GM21381 (cell line): ENCODE data around the gene TIMP3.
"Not testable (repeated sequence)": the region's sequence is repeated elsewhere in the genome, so short reads cannot be mapped to it uniquely, and the experiment has no call there.

Experiments used
- ATAC-seq: cut with Tn5 transposase; IDR thresholded peaks from one replicate; pipeline ENCODE4 v1.9.1; 2021; ENCODE audit warnings: mild to moderate bottlenecking, moderate library complexity; ENCODE audit not compliant: unreplicated experiment

TIMP3 gene

DNA sequence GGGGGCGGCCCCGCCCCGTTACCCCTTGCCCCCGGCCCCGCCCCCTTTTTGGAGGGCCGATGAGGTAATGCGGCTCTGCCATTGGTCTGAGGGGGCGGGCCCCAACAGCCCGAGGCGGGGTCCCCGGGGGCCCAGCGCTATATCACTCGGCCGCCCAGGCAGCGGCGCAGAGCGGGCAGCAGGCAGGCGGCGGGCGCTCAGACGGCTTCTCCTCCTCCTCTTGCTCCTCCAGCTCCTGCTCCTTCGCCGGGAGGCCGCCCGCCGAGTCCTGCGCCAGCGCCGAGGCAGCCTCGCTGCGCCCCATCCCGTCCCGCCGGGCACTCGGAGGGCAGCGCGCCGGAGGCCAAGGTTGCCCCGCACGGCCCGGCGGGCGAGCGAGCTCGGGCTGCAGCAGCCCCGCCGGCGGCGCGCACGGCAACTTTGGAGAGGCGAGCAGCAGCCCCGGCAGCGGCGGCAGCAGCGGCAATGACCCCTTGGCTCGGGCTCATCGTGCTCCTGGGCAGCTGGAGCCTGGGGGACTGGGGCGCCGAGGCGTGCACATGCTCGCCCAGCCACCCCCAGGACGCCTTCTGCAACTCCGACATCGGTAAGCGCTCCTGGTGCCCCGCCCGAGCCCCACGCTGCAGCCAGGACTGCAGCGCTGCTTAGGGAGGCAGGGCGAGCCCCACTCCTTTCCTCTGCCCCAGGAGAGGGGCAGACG is at the start of gene TIMP3:
TSS of gene TIMP3 (plus strand) at position 169 of the 700 bp plus-strand sequence. CDS start at position 466, 297 bp downstream.
- no peak for ATAC-seq

- ATAC-seq, result no peak
These were observed 49.2 kb upstream of the TIMP3 start for GRCh38 chr22:32752326-32752725.

GRCh38 chr22:32752816-32753520 is 48.5 kb upstream of the TIMP3 start:
- ATAC-seq, result no peak

DNA sequence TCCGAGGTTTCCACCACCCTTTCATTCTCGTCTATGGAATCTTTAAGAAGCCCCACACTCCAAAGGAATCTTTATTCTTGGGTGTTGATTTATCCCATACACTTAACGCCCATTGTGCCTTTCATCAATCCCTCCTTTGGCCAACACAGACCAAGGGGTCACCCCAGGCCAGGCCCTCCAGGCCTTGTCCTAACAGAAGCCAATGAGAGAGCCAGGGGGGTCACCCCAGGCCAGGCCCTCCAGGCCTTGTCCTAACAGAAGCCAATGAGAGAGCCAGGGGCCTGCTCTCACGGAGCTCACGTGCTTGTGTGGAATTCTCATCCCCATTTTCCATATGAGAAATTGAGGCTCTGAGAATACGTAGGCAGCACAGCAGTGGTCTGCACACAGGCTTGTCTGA is 47.9 kb upstream of the TIMP3 start:
- no peak for ATAC-seq

DNA sequence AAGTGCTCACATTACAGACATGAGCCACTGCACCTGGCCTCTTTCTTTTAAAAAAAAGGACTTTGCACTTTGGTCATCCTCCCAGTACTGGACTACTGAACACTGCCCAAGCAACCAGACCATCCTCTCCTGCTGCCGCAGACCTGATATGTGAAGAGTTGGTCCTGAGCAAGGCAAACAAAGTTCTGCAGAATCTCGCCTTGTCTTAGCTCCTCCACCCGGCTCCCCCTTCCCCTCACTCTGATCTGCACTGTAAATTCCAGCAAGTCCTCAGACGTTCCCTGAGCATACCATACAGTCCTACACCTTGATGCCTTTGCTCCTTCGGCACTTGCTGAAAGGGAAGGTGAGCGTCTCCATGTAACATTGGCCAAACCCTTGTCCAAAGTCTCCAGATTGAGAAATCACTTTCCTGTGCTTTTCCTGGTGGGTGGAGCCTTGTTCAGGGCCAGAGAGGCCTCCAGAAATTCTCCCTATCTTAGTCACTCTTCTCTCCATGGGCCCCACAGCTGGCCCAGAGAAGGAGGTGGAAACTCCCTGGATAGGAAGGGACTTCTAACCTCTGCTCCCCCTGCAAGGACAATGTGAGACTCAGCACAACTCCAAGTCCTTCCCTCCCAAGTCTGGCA is 47.0 kb upstream of the TIMP3 start:
- ATAC-seq, result no peak

DNA sequence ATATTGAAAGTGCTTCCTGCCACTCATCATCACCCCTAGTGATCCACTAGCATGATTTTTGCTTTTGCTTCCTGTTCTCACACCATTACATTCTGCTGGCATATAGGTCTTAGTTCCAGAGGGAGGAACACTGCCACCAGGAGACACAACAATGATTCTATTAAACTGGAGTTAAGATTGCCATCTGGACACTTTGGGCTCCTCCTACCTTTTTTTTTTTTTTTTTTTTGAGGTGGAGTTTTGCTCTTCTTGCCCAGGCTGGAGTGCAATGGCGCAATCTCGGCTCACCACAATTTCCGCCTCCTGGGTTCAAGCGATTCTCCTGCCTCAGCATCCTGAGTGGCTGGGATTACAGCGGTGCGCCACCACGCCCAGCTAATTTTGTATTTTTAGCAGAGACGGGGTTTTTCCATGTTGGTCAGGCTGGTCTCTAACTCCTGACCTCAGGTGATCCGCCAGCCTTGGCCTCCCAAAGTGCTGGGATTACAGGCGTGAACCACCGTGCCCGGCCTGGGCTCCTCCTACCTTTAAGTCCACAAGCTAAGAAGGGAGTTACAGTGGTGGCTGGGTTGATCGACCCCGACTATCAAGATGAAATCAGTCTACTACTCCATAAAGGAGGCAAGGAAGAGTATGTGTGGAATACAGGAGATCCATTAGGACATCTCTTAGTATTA is 44.3 kb upstream of the TIMP3 start:
- not testable (repeated sequence) for ATAC-seq

DNA sequence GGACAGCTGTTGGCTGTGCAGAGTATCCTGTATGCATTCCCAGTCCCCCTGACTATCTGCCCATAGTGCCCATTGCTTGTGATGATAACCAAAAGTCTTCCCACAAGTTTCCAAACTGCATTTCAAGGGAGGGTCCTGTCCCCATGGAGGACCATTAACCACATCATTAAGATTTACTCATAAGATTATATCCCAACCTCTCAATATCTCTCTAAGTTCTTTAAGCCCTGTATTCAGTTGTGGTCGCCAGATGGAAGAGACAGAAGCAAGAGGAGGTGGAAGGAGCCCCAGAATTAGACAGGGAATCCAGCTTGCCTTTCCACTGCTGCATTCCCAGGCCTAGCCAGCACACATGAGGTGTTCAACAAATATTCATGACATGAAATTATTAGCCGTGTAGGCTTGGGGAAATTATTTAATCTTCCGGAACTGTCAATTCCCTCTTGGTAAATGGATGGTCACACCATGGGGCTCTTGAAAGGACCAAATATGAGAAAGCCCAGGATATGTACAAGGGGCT is 42.6 kb upstream of the TIMP3 start:
- ATAC-seq, result no peak

DNA sequence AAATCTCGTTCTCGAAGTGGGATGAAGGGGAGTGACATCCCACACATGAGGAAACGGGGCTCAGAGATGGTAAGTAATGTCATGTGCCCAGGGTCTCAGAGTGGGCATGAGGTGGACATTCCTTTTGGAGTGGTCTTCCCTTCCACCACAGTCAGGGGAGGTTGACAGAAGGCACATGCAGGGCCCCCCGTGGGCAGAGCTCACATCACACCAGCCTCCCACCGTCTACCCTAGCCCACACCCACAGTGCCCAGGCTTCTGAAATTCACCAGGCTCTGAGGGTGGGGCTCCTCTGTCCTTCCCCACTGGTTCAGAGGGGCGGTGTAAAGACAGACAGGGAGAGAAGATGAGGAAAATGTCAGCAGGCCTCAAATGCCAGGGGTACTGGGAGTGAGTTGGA is 41.1 kb upstream of the TIMP3 start:
- ATAC-seq, result no peak

DNA sequence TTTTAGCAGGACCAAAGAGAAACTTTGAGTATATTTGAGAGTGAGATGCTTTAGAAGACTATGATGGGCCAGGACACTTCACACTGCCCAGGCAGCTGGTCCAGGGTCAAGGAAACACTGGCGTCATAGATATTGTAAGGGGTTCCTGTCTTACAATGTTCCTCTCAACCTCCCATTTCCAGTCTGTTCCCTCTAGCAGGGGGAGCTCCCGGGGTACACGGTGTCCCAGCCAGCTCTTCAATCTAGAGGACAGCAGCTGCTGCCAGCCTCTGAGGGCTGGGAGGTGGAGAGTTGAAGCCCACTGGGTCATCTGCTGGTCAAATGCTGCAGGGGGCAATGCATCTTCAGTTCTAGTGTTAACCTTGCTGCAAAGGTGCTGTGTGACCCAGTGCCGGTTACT is 40.7 kb upstream of the TIMP3 start:
- no peak for ATAC-seq

DNA sequence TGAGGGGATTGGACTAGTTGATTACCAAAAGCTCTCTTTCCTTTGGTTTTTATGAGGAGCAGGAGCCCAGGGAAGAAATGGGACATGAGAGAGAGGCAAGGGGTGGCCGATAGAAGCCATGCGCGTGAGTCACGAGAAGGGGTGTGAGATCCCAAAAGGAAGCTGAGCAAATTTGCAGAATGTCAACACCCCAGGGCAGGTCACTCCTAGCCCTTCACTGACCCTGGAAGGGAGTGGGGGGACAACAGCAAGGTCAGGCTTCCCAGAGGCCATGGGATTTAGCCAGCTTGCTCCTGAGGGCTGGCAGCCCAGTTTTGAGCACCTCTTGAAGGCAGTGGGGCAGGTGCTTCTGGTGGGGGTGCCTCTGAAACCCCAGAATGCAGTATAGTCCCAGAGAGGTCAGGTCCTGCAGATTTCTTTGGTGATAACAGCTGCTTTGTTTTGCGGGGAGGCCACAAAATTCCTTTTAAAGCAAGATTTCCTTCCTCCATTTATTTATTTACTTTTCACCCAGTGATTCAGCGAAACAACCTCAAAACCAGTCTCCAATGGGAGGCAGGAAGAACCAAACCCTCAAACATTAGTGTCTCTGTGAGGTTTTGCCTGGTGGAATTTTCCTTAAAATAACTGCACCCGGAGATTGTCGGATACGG is 40.1 kb upstream of the TIMP3 start:
- no peak for ATAC-seq

DNA sequence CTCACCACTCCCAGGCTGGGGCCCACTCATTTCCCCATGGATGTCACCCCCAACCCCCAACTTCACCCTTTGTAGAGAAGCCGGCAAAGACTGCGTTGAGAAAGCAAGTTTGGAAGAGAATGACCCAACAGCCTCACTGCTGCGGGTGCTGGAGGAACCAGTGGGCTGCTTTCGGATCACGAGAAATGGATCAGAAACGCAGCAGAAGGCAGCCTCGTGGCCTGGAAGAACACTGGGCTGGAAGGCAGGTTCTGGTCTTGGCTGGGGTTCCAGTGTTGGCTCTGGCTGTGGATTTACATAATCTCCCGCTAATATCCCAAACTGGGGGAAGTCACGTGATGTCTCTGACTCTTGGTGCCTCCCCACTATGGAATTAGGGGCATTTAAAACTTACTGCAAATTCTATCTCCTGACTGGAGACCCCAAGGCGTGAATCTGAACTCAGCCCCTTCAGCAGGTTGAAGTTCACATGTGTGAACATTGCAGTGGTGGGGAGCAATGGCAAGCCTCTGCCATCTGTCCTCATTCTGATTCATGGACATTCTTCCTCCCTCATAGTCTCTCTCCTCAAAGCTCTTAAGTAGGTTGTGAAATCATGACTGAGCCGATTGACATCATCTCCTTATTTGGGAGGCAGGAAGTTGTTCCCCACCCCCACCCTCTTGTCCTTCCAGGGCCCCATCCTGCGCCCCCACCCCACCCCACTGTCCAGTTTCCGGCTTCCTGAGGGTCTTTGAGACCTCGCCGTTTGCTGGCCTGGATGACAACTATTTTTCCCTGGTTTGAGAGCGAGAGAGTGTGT is 37.0 kb upstream of the TIMP3 start:
- no peak for ATAC-seq

DNA sequence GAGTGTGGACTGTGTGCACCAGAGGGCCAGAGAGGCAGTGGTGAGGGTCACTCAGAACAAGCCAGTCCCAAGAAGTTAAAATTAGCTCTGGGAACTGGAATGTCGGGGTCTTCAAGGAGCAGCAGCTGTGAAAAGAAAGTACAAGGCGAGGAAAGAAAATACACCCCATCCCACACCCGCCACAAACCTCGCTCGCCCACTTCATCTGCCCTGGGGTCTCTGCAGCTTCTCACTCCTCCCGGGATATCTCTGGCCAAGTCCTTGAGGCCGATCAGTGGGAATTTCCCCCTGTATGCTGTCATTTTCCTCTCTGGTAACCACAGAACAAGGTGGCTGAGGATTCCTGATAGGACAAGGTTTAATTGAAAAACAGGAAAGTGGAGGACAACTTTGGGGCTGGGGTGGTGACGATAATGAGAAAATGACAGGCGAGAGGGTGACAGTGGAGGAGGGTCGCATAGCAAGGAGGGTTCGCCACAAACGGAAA is 36.3 kb upstream of the TIMP3 start:
- no peak for ATAC-seq

GRCh38 chr22:32771756-32772155 is 29.7 kb upstream of the TIMP3 start:
- ATAC-seq, result no peak

GRCh38 chr22:32775957-32776356 is 25.5 kb upstream of the TIMP3 start:
- ATAC-seq, result no peak

DNA sequence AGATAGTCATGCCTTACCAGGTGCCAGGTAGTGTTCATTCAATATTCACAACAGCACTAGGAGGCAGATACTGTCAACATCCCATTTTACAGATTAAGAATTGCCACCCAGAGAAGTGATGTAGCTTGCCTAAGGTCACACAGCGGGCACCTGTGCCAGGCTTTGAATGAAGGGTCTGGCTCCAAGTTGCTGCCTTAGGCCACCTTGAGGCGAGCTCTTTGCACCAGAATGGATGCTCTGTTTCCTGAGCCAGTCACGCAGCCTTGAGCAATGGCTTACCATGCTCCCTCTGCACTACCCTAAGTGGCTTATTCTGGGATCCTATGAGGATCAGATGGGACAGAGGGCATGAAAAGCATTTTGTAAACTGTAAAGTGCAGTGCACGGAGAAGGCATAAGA is 25.1 kb upstream of the TIMP3 start:
- no peak for ATAC-seq

- ATAC-seq, result no peak
These were observed 24.7 kb upstream of the TIMP3 start for GRCh38 chr22:32776802-32777201.

GRCh38 chr22:32777987-32778386 is 23.5 kb upstream of the TIMP3 start:
- ATAC-seq, result no peak

GRCh38 chr22:32780726-32781310 is 20.7 kb upstream of the TIMP3 start:
- no peak for ATAC-seq

DNA sequence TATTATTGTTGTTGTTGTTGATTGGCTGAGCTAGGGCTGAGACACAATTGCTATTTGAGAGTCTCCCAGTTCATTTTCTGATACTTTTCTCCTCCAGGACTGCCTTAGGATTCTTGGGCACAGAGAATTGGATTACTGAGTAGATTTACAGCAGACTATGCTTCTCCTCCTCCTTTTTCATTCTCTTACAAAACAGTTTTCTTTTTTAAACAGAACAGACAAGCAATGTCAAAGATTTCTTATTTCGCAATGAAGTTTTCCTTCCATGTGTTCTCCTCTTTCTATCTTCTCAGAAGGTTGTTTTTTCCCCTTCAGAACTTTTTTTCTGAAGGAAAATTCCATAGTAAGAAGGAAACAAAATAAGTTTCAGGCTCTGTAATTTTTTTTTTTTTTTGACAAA is 19.8 kb upstream of the TIMP3 start:
- ATAC-seq, result no peak
